SKM-1 (cell line): ENCODE measurements around the gene DESI1.
"Not testable (repeated sequence)": the region's sequence is repeated elsewhere in the genome, so short reads cannot be mapped to it uniquely, and the experiment has no call there.

Experiments used
- DNase-seq: peaks from one replicate; lab custom pipeline; 2025; ENCODE audit not compliant: unreplicated experiment; lab: John Stamatoyannopoulos, UW

Gene DESI1

DNA sequence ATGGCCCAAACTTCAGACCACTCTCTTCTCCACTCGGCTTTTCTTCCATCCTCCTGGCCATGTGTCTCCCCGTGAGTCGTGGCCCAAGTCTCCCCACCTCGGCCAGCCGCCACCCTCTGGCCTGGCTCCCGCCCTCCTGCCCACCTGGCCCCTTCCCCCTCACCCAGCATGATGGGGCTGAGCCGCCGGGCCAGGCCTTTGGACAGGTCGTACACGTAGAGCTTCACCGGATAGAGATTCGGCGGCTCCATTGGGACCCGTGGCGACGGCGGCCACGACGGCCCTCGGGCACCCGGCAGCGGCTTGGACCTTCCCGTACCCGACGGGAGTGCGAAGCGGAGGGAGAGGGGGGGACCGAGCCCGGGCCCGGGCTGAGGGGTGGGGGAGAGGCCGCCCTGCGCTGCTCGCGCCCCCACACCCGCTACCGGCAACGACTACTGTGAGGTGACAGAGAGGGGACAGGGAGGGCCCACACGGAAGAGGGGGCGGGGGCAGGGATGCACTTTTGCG lies at the start of gene DESI1:
Gene DESI1, minus strand, starts transcription at position 455 of the 510 bp plus-strand sequence. Its CDS starts 204 bp downstream, at position 251.
- DNase-seq = no peak

DNA sequence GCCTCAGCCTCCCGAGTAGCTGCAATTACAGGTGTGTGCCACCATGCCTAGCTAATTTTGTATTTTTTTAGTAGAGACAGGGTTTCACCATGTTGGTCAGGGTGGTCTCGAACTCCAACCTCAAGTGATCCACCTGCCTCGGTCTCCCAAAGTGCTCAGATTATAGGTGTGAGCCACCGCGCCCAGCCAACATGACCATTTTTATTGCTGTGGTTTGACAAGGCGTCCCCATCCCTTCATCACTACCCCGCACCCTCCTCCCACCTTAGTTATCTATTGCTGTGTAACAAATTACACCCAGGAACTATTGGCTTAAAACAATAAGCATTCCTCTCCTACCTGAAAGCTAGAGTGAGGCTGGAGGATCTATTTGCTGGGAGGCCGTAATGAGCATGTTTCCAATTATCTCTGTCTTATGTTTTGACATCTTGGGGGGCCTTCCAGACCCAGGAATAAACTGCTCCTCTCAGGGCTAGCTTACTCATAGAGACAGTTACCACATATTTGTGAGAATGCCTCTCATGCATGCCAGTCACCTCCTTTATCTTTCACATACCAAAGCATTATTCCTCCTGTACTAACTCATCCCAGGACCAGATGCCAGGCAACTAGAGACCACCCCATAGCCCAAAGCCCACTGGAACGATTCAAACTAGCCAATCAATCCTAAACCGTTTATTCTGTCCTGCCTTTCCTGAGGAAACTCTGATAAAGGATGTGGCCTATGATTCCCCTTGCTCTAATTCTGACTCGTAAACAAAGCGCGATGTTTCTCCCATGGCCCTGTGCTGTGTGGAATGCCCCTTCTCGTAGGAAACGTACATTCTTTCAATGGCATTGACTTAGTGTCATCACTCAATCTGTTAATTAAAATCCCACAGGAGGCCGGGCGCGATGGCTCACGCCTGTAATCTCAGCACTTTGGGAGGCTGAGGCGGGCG lies 48.4 kb upstream of the DESI1 start:
- DNase-seq = no peak

DNA sequence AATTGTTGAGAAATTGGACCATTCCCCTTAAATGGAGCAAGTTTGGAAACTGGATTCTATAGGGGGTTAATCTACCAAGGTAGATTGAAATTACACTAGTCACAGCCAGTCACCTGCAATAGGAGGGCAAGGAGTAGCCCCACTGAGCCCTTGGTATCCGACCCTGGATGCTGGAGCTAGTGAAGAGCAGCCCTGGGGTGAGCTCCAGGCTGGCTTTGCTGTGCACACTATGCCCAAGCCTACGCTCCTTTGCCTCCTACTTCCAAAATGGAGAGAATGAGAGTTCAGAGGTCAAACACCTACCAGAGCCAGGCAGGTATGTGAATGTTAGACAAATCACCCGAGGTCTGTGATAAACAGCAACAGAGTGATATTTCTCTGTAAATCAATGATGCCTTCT lies 44.1 kb upstream of the DESI1 start:
- no peak for DNase-seq

- no peak for DNase-seq
These were observed 43.6 kb upstream of the DESI1 start for GRCh38 chr22:41664490-41664889.

DNA sequence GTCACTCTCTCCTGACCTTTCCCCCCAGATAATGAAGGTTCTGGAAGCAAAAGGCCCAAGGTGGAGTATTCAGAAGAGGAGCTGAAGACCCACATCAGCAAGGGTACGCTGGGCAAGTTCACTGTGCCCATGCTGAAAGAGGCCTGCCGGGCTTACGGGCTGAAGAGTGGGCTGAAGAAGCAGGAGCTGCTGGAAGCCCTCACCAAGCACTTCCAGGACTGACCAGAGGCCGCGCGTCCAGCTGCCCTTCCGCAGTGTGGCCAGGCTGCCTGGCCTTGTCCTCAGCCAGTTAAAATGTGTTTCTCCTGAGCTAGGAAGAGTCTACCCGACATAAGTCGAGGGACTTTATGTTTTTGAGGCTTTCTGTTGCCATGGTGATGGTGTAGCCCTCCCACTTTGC lies 42.8 kb upstream of the DESI1 start:
- not testable (repeated sequence) for DNase-seq

GRCh38 chr22:41661713-41662112 lies 40.9 kb upstream of the DESI1 start:
- no peak for DNase-seq

GRCh38 chr22:41661088-41661487 lies 40.2 kb upstream of the DESI1 start:
- no peak for DNase-seq

GRCh38 chr22:41660416-41660815 lies 39.6 kb upstream of the DESI1 start:
- DNase-seq = no peak

DNA sequence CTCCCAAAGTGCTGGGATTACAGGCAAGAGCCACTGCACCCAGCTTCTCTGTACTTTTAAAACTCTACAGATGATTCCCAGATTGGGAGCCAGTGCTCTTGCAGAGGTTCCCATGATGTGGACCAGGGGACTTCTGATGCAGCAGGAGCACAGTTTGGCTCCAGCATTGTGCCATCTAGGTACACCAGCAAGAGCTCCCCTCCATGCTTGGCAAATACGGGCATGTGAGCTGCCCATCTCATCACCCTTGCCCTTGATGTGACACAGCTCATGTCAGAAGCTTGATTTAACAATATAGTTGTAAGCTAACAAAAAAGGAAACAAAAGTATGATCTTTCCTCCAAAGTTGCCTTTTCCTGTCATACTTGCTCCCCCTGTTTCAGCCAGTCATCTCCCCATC lies 39.1 kb upstream of the DESI1 start:
- DNase-seq = no peak

DNA sequence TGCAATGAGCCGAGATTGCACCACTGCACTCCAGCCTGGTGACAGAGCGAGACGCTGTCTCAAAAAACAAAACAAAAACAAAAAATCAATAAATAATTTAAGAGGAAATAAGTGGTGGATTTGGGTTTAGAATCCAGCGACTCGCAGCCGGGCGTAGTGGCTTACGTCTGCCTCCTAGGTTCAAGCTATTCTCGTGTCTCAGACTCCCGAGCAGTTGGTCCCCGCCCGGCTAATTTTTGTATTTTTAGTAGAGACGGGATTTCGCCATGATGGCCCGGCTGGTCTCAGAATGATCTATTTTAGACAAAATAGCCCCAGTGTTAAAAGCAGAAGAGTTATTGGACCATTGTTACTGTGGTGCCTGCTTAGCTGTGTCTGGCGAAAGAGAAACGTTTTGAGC lies 38.0 kb upstream of the DESI1 start:
- no peak for DNase-seq

GRCh38 chr22:41657709-41658108 lies 36.9 kb upstream of the DESI1 start:
- no peak for DNase-seq

DNA sequence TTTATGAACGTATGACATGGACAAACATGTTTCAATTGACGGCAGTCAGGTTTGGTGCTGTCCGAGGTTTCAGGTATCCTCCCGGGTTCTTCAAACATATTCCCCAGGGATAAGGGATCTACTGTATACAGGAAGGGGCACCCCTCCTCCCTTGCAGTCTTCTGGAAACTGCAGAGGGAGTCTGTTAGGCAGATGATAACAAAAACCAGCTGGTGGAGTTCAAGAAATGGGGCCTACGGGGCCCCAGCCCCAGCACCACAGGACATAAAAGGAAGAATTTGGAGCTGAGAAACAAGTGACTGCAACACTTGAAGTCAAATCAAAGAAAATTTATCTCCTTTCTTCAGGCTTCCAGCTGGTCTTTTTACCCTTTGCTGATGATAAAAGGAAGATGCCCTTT lies 35.7 kb upstream of the DESI1 start:
- DNase-seq = no peak

DNA sequence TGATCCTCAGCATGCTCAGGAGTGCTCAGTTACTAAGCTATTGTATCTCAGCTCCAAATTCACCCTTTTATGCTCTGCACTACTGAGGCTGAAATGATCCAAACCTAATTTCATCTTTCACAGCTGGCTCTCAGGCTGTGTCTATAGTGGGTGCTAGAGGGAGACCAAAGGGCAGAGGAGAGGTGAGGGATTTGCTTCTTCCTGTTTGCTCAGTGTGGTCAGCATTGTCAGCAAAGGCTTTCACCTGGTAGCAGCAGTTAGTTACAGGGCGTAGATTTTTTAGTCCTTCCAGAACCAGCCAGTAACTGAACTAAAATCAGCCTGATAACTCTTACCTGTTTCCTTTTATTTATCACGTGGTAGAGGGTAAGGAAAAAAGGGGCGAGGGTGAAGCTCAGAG lies 33.5 kb upstream of the DESI1 start:
- DNase-seq = no peak

DNA sequence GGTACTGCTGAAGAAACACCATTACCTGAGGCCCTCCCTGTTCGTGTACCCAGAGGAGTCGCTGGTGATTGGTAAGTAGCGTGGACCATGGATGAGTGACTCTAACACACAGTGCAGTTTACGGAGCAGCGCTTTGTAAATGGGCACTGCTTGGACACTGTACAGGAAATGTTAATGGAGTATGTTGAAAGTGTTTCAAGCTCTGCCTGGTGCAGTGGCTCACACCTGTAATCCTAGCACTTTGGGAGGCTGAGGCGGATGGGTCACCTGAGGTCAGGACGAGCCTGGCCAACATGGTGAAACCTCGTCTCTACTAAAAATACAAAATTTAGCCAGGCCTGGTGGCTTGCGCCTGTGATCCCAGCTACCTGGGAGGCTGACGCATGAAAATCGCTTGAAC lies 30.0 kb upstream of the DESI1 start:
- no peak for DNase-seq

DNA sequence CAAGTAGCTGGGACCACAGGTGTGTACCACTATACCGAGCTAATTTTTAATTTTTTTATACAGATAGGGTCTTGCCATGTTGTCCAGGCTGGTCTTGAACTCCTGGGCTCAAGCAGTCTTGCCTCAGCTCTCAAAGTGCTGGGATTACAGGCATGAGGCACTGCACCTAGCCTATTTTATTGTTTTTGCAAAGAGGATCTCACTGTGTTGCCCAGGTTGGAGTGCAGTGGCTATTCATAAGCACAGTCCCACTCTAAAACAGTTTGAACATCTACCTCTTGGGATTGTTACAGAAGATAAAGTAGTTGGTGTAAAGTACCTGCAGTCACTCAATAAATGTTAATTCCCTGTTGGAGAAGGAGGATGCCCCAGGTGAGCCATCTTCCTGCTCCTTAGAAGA lies 29.4 kb upstream of the DESI1 start:
- DNase-seq = no peak

GRCh38 chr22:41648432-41648831 lies 27.6 kb upstream of the DESI1 start:
- no peak for DNase-seq

GRCh38 chr22:41647771-41648170 lies 26.9 kb upstream of the DESI1 start:
- no peak for DNase-seq

DNA sequence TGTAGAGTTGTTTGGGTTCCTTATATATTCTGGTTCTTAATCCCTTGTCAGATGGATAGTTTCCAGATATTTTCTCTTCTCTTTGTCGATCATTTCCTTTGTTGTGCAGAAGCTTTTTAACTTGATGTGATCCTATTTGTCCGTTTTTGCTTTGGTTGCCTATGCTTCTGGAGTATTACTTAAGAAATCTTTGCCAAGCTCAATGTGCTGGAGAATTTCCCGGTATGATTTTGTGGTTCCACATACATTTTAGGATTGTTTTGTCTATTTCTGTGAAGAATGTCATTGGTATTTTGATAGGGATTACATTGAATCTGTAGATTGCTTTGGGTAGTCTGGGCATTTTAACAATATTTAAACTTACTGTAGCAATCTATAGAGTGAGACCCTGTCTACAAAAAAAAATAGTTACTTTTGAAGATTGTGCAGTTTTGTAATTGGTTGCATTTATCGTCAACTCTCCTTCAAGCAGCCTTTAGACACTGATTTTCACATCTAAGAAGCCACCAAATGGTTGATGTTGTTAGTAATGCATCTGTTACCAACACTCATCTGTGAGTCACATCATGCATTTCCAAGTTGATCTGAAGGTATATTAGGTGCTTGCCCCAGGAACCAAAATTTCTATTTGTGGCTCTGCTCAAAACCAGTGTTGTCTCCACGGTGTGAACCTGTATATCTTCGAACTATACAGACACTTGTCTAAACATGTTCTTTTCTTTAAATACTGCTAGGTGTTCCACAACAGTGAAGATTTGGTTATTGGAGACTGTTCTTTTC lies 21.7 kb upstream of the DESI1 start:
- no peak for DNase-seq

DNA sequence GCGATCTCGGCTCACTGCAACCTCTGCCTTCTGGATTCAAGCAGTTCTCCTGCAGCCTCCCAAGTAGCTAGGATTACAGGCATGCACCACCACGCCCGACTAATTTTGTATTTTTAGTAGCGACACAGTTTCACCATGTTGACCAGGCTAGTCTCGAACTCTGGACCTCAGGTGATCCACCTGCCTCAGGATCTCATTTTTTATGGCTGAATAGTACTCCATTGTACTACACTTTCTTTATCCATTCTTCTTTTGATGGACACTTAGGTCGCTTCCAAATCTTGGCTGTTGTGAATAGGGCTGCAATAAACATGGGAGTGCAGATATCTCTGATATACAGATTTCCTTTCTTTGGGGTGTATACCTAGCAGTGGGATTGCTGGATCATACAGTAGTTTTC lies 21.0 kb upstream of the DESI1 start:
- no peak for DNase-seq

DNA sequence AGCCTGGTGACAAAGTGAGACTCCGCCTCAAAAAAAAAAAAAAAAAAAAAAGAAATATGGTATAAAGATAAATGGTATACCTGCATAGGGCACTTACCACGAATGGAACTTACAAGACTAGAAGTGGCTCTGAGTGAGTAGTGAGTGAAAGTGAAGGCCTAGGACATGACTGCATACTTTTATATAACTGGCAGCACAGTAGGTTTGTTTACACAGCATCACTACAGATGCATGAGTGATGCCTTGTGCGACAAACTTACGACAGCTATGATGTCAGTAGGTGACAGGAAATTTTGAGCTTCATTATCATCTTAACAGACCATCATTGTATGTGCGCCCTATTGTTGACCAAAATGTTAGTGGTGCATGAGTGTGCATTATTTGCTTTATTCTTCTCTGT lies 17.9 kb upstream of the DESI1 start:
- no peak for DNase-seq

DNA sequence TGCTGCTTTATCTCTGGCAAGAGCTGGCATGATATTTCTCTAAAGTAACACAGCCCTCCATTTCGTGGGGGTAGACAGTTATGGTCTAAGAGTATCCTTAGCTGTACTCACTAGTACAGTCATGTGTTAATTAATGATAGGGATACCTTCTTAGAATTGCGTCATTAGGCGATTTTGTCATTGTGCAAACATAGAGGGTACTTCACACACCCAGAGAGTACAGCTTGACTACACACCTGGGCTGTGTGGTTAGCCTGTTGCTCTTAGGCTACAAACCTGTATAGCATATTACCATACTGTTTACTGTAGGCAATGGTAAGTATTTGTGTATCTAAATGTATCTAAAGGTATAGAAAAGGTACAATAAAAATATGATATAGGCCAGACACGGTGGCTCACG lies 17.3 kb upstream of the DESI1 start:
- DNase-seq = no peak

DNA sequence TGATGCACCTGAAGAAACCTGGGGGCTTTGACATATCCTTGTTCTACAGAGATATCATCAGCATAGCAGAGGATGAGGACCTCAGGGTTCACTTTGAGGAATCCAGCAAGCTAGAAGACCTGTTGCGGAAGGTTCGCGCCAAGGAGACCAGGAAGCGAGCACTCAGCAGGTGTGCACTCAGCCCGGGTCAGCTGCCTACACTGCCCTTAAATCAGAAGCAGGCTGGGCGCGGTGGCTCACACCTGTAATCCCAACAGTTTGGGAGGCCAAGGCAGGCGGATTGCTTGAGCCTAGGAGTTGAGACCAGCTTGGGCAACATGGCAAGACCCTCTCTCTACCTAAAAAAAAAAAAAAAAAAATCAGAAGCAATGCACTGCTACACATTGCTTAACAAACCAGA lies 16.8 kb upstream of the DESI1 start:
- DNase-seq = not testable (repeated sequence)
